ENCODE results near the gene UNC5B.

DNA sequence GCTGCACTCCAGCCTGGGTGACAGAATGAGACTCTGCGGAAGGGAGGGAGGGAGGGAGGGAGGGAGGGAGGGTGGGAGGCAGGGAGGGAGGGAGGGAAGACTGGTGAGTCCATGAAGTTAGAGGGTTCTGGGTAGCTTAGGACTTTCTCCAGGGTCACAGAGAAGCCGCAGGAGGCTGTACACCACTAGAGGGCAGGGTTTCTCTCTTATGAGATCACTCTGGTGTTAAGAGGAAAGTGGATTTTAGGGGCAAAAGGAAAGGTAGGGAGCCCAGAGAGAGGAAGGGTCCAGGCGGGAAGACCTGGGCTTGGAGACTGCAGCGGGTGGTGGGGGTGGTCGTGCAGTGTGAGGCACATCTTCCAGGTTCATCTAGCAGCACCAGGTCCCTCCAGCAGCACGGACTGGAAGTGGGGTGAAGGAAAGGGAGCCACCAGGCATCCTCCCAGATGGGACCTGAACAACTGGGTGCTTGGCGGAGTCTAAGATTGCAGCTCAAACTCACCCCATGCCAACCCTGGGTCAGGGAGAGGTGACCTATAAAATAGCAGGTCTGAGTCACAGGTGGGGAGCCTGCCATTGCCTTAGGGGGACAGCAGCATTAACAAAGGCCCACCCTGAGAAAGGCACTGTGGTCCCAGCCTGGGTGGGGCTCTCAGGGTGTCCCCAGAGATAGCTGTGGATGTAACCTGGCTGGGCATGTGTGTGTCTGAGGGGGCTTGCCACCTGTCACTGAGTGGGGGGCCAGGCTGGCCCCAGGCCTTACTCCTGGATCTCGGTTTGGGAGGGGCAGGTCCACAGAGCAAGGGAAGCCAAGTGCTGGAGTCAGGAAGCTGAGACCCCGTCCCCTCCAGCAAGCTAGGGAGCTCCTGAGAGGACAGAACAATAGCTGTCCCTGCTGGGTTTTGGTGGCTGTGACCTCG is 58.2 kb downstream of the UNC5B start:
- TF ChIP-seq CTCF (IDR thresholded peaks at IDR 0.05) = no peak
- TF ChIP-seq POLR2A (IDR thresholded peaks at IDR 0.05) = no peak
